Hepatocyte (in vitro differentiated cells): ENCODE measurements around the gene RASAL1.

Source experiments
- CTCF ChIP-seq: fragments of 200-600 bp; sonication (generic); IDR thresholded peaks from 2 replicates; pipeline ENCODE4 v1.5.1; 2016; ENCODE audit warnings: antibody characterized with exemption, mild to moderate bottlenecking; ENCODE audit not compliant: poor library complexity
- EZH2 ChIP-seq: fragments of 200-600 bp; sonication (generic); IDR thresholded peaks from 2 replicates; pipeline ENCODE4 v1.6.1; 2016; ENCODE audit warnings: antibody characterized with exemption, mild to moderate bottlenecking, borderline replicate concordance

- TF ChIP-seq EZH2, result no peak
- TF ChIP-seq CTCF, result no peak
These were observed 10.4 kb upstream of the RASAL1 start for GRCh38 chr12:113145720-113146551.
